ENCODE data around the gene STIP1. TPM values are rescaled to one million over a fixed set of nuclear protein-coding genes. Genes with fewer than 3 reads are reported as not detected.
"Not testable (repeated sequence)": the region's sequence is repeated elsewhere in the genome, so short reads cannot be mapped to it uniquely, and the experiment has no call there.

STIP1 gene
- total and polyA plus RNA-seq, 10 donors: 30.1 to 111 (median 68.7) TPM

DNA sequence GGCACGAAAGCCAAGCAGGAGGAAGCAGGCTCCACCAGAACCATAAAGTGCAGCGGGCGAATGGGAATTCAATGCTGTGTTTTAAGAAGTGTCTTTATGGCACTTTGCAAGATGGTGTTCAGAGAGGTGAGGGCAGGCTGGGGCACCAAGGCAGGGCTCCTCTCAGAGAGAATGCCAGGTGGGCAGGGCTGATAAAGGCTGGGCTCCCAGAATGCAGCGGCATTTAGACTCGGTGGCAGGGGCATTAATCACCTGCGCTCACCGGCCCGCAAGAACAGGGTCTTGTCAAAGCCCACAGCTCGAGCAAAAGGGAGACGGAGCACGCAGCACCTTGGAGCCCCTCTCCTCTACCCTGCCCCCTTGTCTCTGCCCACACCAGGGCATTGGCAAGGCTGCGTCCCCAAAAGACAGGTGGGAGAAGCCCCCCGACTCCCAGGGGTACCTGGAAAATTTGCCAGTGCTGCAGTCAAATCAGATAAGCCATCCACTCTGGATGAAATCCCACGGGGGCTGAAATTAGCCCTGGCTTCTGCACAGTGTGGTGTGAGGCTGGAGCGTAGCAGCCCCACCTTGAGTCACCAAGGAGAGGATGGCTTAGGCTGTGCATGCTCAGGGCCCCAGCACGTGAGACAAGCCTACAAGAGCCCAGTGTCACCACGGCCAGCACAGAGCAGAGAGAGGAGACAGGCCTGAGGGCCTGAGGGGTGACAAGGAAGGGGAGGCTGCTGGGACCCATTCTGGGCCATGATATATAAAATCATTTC is 28.2 kb upstream of the STIP1 start:
- DNase-seq: no peak
- intact Hi-C loops (cut with DNase I; ENCODE audit: low total_unique reads): no loop called here
- Histone ChIP-seq H3K27ac (no peak overlapping the region), H3K36me3 (no peaks in the 10 kb centered on the region), H3K9me3 (no peaks in the 10 kb centered on the region), H3K4me1 (peaks cover 6 to 17% (median 10%) of the 10 kb centered on the region in 6 donors), H3K27me3 (replicated peaks in 1 of 7) (no peaks in the 10 kb centered on the region), H3K4me3 (no peak overlapping the region)
- WGBS, 5 donors: 88 to 94% (median 92%) methylated on average over 15 to 17 of the region's 17 CpGs
- TF ChIP-seq POLR2AphosphoS5 (IDR thresholded peaks at IDR 0.05): no peak
- TF ChIP-seq, protein P1, sequence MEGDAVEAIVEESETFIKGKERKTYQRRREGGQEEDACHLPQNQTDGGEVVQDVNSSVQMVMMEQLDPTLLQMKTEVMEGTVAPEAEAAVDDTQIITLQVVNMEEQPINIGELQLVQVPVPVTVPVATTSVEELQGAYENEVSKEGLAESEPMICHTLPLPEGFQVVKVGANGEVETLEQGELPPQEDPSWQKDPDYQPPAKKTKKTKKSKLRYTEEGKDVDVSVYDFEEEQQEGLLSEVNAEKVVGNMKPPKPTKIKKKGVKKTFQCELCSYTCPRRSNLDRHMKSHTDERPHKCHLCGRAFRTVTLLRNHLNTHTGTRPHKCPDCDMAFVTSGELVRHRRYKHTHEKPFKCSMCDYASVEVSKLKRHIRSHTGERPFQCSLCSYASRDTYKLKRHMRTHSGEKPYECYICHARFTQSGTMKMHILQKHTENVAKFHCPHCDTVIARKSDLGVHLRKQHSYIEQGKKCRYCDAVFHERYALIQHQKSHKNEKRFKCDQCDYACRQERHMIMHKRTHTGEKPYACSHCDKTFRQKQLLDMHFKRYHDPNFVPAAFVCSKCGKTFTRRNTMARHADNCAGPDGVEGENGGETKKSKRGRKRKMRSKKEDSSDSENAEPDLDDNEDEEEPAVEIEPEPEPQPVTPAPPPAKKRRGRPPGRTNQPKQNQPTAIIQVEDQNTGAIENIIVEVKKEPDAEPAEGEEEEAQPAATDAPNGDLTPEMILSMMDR (IDR thresholded peaks at IDR 0.05 in 8 of 11, conservative IDR thresholded peaks at IDR 0.05 in 3 of 11): no peak
- TF ChIP-seq POLR2A (IDR thresholded peaks at IDR 0.05): no peak

DNA sequence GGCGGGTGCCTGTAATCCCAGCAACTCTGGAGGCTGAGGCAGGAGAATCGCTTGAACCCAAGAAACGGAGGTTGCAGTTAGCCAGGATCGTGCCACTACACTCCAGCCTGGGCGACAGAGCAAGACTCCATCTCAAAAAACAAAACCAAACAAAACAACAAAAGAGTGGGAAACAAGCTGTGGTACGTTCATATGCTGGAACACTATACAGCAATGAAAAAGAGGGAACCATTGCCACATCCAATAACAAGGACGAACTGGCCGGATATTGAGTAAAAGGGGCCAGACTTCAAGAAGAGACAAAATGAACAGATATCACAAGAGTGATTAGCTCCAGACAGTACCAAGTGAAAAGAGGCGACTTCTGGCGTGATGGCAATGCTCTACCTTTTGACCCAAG is 24.9 kb upstream of the STIP1 start:
- Histone ChIP-seq H3K27ac (no peak overlapping the region), H3K4me1 (peaks cover 9 to 20% (median 13%) of the 10 kb centered on the region in 6 donors), H3K27me3 (replicated peaks in 1 of 7) (peaks cover 0 to 10% (median 0%) of the 10 kb centered on the region in 7 donors), H3K9me3 (no peaks in the 10 kb centered on the region), H3K36me3 (no peaks in the 10 kb centered on the region), H3K4me3 (no peak overlapping the region)
- intact Hi-C loops (cut with DNase I; ENCODE audit: low total_unique reads): no loop called here
- TF ChIP-seq POLR2A (IDR thresholded peaks at IDR 0.05): no peak
- TF ChIP-seq, protein P1 (IDR thresholded peaks at IDR 0.05 in 8 of 11, conservative IDR thresholded peaks at IDR 0.05 in 3 of 11): no peak
- TF ChIP-seq POLR2AphosphoS5 (IDR thresholded peaks at IDR 0.05): no peak
- no peak for DNase-seq
- WGBS, 5 donors: 92 to 96% (median 95%) methylated on average over 10 of the region's 10 CpGs

DNA sequence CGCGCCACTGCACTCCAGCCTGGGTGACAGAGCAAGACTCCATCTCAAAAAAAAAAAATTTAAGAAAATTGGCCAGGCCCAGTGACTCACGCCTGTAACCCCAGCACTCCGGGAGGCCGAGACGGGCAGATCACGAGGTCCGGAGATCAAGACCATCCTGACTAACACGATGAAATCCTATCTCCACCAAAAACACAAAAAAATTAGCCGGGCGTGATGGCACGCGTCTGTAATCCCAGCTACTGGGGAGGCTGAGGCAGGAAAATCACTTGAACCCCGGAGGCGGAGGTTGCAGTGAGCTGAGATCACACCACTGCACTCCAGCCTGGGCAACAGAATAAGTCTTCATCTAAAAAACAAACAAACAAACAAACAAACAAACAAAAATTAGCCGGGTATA is 23.2 kb upstream of the STIP1 start:
- WGBS, 5 donors: 93 to 97% (median 95%) methylated on average over 16 of the region's 16 CpGs

DNA sequence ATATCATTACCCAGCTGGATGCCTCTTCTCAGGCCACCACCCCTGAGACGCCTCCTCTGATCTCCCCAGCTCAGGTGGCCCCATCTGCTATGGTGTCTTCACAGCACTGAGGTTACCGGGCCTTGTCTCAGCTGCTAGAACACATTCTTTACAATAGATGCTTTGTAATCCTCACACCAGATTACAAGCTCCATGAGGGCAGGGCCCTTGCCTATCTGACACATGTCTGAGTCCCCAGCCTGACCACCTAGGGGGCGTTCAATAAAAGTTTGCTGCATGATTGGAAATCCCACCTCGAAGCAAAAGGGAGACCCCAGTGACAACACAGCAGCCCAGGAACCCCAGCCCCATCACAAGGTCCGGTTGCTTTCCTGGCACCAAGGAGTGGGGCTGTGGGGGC is 22.0 kb upstream of the STIP1 start:
- no peak overlapping the region for H3K4me3 ChIP-seq
- no peaks in the 10 kb centered on the region for H3K9me3 ChIP-seq
- intact Hi-C loops (cut with DNase I; ENCODE audit: low total_unique reads): no loop called here
- H3K27me3 ChIP-seq (replicated peaks in 1 of 7): peaks cover 0 to 11% (median 0%) of the 10 kb centered on the region in 7 donors
- H3K36me3 ChIP-seq: no peaks in the 10 kb centered on the region
- peaks cover 11 to 30% (median 22%) of the 10 kb centered on the region in 6 donors for H3K4me1 ChIP-seq
- DNase-seq: no peak
- H3K27ac ChIP-seq: no peak overlapping the region
- TF ChIP-seq POLR2A (IDR thresholded peaks at IDR 0.05): no peak
- no peak for TF ChIP-seq POLR2AphosphoS5 (IDR thresholded peaks at IDR 0.05)
- TF ChIP-seq, protein P1 (IDR thresholded peaks at IDR 0.05 in 8 of 11, conservative IDR thresholded peaks at IDR 0.05 in 3 of 11): no peak
- 85 to 98% (median 95%) methylated on average over 5 of the region's 5 CpGs for WGBS, 5 donors

More for the DNA sequence above, 23.2 kb upstream of the STIP1 start:
- Histone ChIP-seq H3K27me3 (replicated peaks in 1 of 7) (peaks cover 0 to 11% (median 0%) of the 10 kb centered on the region in 7 donors), H3K4me1 (peaks cover 11 to 30% (median 22%) of the 10 kb centered on the region in 6 donors)
- H3K9me3 ChIP-seq; H3K27ac ChIP-seq; intact Hi-C loops (cut with DNase I; ENCODE audit: low total_unique reads); H3K4me3 ChIP-seq; DNase-seq; H3K36me3 ChIP-seq: not testable (repeated sequence)
